Endothelial cell of umbilical vein (primary cell): ENCODE results near the gene XRRA1.

ENCODE experiments used
- EZH2 ChIP-seq: IDR thresholded peaks from 2 replicates; pipeline ENCODE4 v1.6.1; 2012; ENCODE audit warnings: borderline replicate concordance, low read depth, mild to moderate bottlenecking, moderate library complexity, low read length, inconsistent platforms; ENCODE audit not compliant: severe bottlenecking
- MYC ChIP-seq: IDR thresholded peaks from one replicate; pipeline ENCODE4 v1.6.1; 2011; ENCODE audit warnings: mild to moderate bottlenecking, low read depth, low read length
- POLR2A ChIP-seq: IDR thresholded peaks from 2 replicates; pipeline ENCODE4 v1.6.1; 2012; ENCODE audit warnings: low read depth, mild to moderate bottlenecking, control low read depth, low read length
- POLR2AphosphoS5 ChIP-seq: IDR thresholded peaks from 2 replicates; pipeline ENCODE4 v1.6.1; 2012; ENCODE audit warnings: low read depth, mild to moderate bottlenecking, control low read depth, low read length, moderate library complexity; ENCODE audit not compliant: insufficient read depth
- TF ChIP-seq, protein P1 (sequence below), 2 donors: IDR thresholded peaks; 1 replicate in 1 of 2; 2 replicates in 1 of 2; pipeline ENCODE4 v1.5.1; 2011; ENCODE audit warnings: low read length in 2 of 2, mild to moderate bottlenecking in 2 of 2, moderate library complexity in 2 of 2, control low read depth in 1 of 2, inconsistent platforms in 1 of 2, low read depth in 1 of 2; ENCODE audit not compliant: insufficient read depth in 1 of 2; ENCODE audit errors: extremely low read depth in 1 of 2
- TF ChIP-seq, protein P2 (sequence below): IDR thresholded peaks from 2 replicates; pipeline ENCODE4 v1.6.1; 2011; ENCODE audit not compliant: insufficient read depth, insufficient read length

DNA sequence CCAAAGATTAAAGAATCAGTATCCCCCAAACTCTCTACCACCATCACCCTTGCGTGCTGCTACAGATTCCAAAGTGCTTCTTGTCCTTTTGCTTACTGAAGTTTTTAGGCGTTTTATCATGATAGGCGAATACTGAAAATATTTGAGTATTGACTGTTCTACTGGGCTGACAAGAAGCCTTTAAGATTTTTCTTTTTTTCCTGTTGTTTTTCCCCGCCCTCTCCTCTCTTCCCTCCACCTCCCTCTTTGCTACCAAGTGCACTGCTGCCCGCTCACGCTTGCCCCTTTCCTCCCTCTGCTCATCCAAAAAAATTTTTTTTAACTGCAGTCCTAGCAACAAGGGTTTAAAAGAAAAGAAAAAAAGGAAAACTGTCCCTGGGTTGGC is 854 bp upstream of the XRRA1 start:
- TF ChIP-seq POLR2A (no peak), POLR2AphosphoS5 (no peak), EZH2 (no peak), MYC (no peak)
- TF ChIP-seq, protein P1, sequence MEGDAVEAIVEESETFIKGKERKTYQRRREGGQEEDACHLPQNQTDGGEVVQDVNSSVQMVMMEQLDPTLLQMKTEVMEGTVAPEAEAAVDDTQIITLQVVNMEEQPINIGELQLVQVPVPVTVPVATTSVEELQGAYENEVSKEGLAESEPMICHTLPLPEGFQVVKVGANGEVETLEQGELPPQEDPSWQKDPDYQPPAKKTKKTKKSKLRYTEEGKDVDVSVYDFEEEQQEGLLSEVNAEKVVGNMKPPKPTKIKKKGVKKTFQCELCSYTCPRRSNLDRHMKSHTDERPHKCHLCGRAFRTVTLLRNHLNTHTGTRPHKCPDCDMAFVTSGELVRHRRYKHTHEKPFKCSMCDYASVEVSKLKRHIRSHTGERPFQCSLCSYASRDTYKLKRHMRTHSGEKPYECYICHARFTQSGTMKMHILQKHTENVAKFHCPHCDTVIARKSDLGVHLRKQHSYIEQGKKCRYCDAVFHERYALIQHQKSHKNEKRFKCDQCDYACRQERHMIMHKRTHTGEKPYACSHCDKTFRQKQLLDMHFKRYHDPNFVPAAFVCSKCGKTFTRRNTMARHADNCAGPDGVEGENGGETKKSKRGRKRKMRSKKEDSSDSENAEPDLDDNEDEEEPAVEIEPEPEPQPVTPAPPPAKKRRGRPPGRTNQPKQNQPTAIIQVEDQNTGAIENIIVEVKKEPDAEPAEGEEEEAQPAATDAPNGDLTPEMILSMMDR (IDR thresholded peaks at IDR 0.05; ENCODE audit: extremely low read depth in 1 of 2, insufficient read depth in 1 of 2, low read depth in 1 of 2, low read length in 2 of 2) = no peak
- TF ChIP-seq, protein P2, sequence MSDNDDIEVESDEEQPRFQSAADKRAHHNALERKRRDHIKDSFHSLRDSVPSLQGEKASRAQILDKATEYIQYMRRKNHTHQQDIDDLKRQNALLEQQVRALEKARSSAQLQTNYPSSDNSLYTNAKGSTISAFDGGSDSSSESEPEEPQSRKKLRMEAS = no peak
